Measurements from ENCODE around the gene CACNA1D.

- TF ChIP-seq CTCF (IDR thresholded peaks at IDR 0.05): peak in 1 of 6 experiments; percentile 11
- no peak for TF ChIP-seq POLR2A (IDR thresholded peaks at IDR 0.05)
Measured at GRCh38 chr3:53812434-53812833, 318.0 kb downstream of the CACNA1D start.
